HG03558 (cell line): Measurements from ENCODE around the gene CASK.
A peak's percentile ranks its signal among the peaks of the same experiment; 100 is the strongest.
"Not testable (repeated sequence)": the region's sequence is repeated elsewhere in the genome, so short reads cannot be mapped to it uniquely, and the experiment has no call there.

ENCODE experiments used
- ATAC-seq: cut with Tn5 transposase; IDR thresholded peaks from one replicate; pipeline ENCODE4 v1.9.1; 2021; ENCODE audit warnings: moderate number of reproducible peaks; ENCODE audit not compliant: unreplicated experiment; ENCODE audit errors: extremely low read depth

The CASK gene

GRCh38 chrX:41739871-41740270 is 183.5 kb downstream of the CASK start:
- no peak for ATAC-seq

GRCh38 chrX:41737065-41737464 is 186.3 kb downstream of the CASK start:
- no peak for ATAC-seq

- ATAC-seq, result no peak
These were observed 188.8 kb downstream of the CASK start for GRCh38 chrX:41734530-41734929.

- ATAC-seq, result peak; percentile 93
These were observed 189.4 kb downstream of the CASK start for GRCh38 chrX:41733939-41734338.

- no peak for ATAC-seq
These were observed 191.1 kb downstream of the CASK start for GRCh38 chrX:41732260-41732659.

- ATAC-seq, result no peak
These were observed 193.3 kb downstream of the CASK start for GRCh38 chrX:41730081-41730480.

- no peak for ATAC-seq
These were observed 195.2 kb downstream of the CASK start for GRCh38 chrX:41728125-41728524.

- no peak for ATAC-seq
These were observed 199.5 kb downstream of the CASK start, which contains the start of gene GPR82 for GRCh38 chrX:41723826-41724225. Gene GPR82, plus strand, starts transcription at chrX:41724181. Its CDS starts 2,846 bp downstream, at chrX:41727027.

- no peak for ATAC-seq
These were observed 200.3 kb downstream of the CASK start for GRCh38 chrX:41722816-41723618.

- ATAC-seq, result no peak
These were observed 201.1 kb downstream of the CASK start for GRCh38 chrX:41722214-41722613.

- no peak for ATAC-seq
These were observed 201.8 kb downstream of the CASK start for GRCh38 chrX:41721590-41721989.

- peak; percentile 74 for ATAC-seq
These were observed 203.1 kb downstream of the CASK start for GRCh38 chrX:41720125-41720779.

- not testable (repeated sequence) for ATAC-seq
These were observed 203.7 kb downstream of the CASK start for GRCh38 chrX:41719610-41720009.

- ATAC-seq, result no peak
These were observed 204.7 kb downstream of the CASK start for GRCh38 chrX:41718481-41719235.

- ATAC-seq, result no peak
These were observed 206.4 kb downstream of the CASK start for GRCh38 chrX:41716767-41717473.

- ATAC-seq, result no peak
These were observed 207.1 kb downstream of the CASK start for GRCh38 chrX:41716222-41716621.

GRCh38 chrX:41711021-41711667 is 212.2 kb downstream of the CASK start:
- no peak for ATAC-seq

GRCh38 chrX:41708486-41708885 is 214.9 kb downstream of the CASK start:
- no peak for ATAC-seq

- no peak for ATAC-seq
These were observed 216.1 kb downstream of the CASK start for GRCh38 chrX:41707218-41707617.
